Measurements from ENCODE around the gene PCBP3.

PCBP3 gene

GRCh38 chr21:45724345-45724961 lies 80.9 kb downstream of the PCBP3 start:
- no peak overlapping the region for H3K4me2 ChIP-seq (ENCODE audit: low read length)

GRCh38 chr21:45724994-45725843 lies 81.7 kb downstream of the PCBP3 start:
- Histone ChIP-seq H3K4me2 (ENCODE audit: low read length) (no peak overlapping the region), H3K4me1 (ENCODE audit: control insufficient read depth, insufficient read depth, low read length) (peaks cover 4% of the 10 kb centered on the region), H3K36me3 (ENCODE audit: insufficient read depth, low read length) (no peaks in the 10 kb centered on the region), H3K4me3 (ENCODE audit: low read length) (no peak overlapping the region), H3K9me3 (replicated peaks; ENCODE audit: low read length) (no peaks in the 10 kb centered on the region), H3K27me3 (ENCODE audit: control insufficient read depth, insufficient read depth, low read length) (peaks cover 21% of the 10 kb centered on the region), H3K9ac (ENCODE audit: low read depth, low read length) (no peak overlapping the region)

More at GRCh38 chr21:45724345-45724961, 80.9 kb downstream of the PCBP3 start:
- Histone ChIP-seq H3K4me3 (ENCODE audit: low read length) (no peak overlapping the region), H3K4me1 (ENCODE audit: control insufficient read depth, insufficient read depth, low read length) (peaks cover 4% of the 10 kb centered on the region), H3K27me3 (ENCODE audit: control insufficient read depth, insufficient read depth, low read length) (peaks cover 16% of the 10 kb centered on the region), H3K36me3 (ENCODE audit: insufficient read depth, low read length) (no peaks in the 10 kb centered on the region), H3K9me3 (replicated peaks; ENCODE audit: low read length) (no peaks in the 10 kb centered on the region), H3K9ac (ENCODE audit: low read depth, low read length) (no peak overlapping the region)

- Histone ChIP-seq H3K9ac (ENCODE audit: low read depth, low read length) (no peak overlapping the region), H3K4me1 (ENCODE audit: control insufficient read depth, insufficient read depth, low read length) (peaks cover 4% of the 10 kb centered on the region), H3K9me3 (replicated peaks; ENCODE audit: low read length) (no peaks in the 10 kb centered on the region), H3K36me3 (ENCODE audit: insufficient read depth, low read length) (no peaks in the 10 kb centered on the region), H3K27me3 (ENCODE audit: control insufficient read depth, insufficient read depth, low read length) (peaks cover 21% of the 10 kb centered on the region), H3K4me2 (ENCODE audit: low read length) (no peak overlapping the region), H3K4me3 (ENCODE audit: low read length) (no peak overlapping the region)
These were observed 82.3 kb downstream of the PCBP3 start for GRCh38 chr21:45725844-45726200.

GRCh38 chr21:45726438-45726837 lies 82.9 kb downstream of the PCBP3 start:
- peaks cover 25% of the 10 kb centered on the region for H3K27me3 ChIP-seq (ENCODE audit: control insufficient read depth, insufficient read depth, low read length)
- H3K4me2 ChIP-seq (ENCODE audit: low read length), result no peak overlapping the region
- no peak overlapping the region for H3K9ac ChIP-seq (ENCODE audit: low read depth, low read length)
- H3K36me3 ChIP-seq (ENCODE audit: insufficient read depth, low read length), result no peaks in the 10 kb centered on the region
- H3K4me3 ChIP-seq (ENCODE audit: low read length), result no peak overlapping the region
- H3K9me3 ChIP-seq (replicated peaks; ENCODE audit: low read length), result no peaks in the 10 kb centered on the region
- H3K4me1 ChIP-seq (ENCODE audit: control insufficient read depth, insufficient read depth, low read length), result peaks cover 4% of the 10 kb centered on the region

GRCh38 chr21:45727390-45727789 lies 83.9 kb downstream of the PCBP3 start:
- H3K4me3 ChIP-seq (ENCODE audit: low read length), result no peak overlapping the region
- no peak overlapping the region for H3K4me2 ChIP-seq (ENCODE audit: low read length)
- H3K36me3 ChIP-seq (ENCODE audit: insufficient read depth, low read length), result no peaks in the 10 kb centered on the region
- no peaks in the 10 kb centered on the region for H3K9me3 ChIP-seq (replicated peaks; ENCODE audit: low read length)
- peaks cover 25% of the 10 kb centered on the region for H3K27me3 ChIP-seq (ENCODE audit: control insufficient read depth, insufficient read depth, low read length)
- peaks cover 4% of the 10 kb centered on the region for H3K4me1 ChIP-seq (ENCODE audit: control insufficient read depth, insufficient read depth, low read length)
- H3K9ac ChIP-seq (ENCODE audit: low read depth, low read length), result no peak overlapping the region

- Histone ChIP-seq H3K9me3 (replicated peaks; ENCODE audit: low read length) (no peaks in the 10 kb centered on the region), H3K36me3 (ENCODE audit: insufficient read depth, low read length) (no peaks in the 10 kb centered on the region), H3K4me1 (ENCODE audit: control insufficient read depth, insufficient read depth, low read length) (no peaks in the 10 kb centered on the region), H3K27me3 (ENCODE audit: control insufficient read depth, insufficient read depth, low read length) (peaks cover 12% of the 10 kb centered on the region), H3K9ac (ENCODE audit: low read depth, low read length) (no peak overlapping the region), H3K4me3 (ENCODE audit: low read length) (no peak overlapping the region), H3K4me2 (ENCODE audit: low read length) (no peak overlapping the region)
These were observed 91.9 kb downstream of the PCBP3 start for GRCh38 chr21:45735259-45736000.

- no peaks in the 10 kb centered on the region for H3K36me3 ChIP-seq (ENCODE audit: insufficient read depth, low read length)
- H3K4me3 ChIP-seq (ENCODE audit: low read length), result no peak overlapping the region
- H3K9me3 ChIP-seq (replicated peaks; ENCODE audit: low read length), result no peaks in the 10 kb centered on the region
- no peaks in the 10 kb centered on the region for H3K4me1 ChIP-seq (ENCODE audit: control insufficient read depth, insufficient read depth, low read length)
- no peak overlapping the region for H3K4me2 ChIP-seq (ENCODE audit: low read length)
- peaks cover 12% of the 10 kb centered on the region for H3K27me3 ChIP-seq (ENCODE audit: control insufficient read depth, insufficient read depth, low read length)
- H3K9ac ChIP-seq (ENCODE audit: low read depth, low read length), result no peak overlapping the region
These were observed 92.6 kb downstream of the PCBP3 start for GRCh38 chr21:45736042-45736689.

- Histone ChIP-seq H3K9me3 (replicated peaks; ENCODE audit: low read length) (no peaks in the 10 kb centered on the region), H3K9ac (ENCODE audit: low read depth, low read length) (no peak overlapping the region), H3K4me2 (ENCODE audit: low read length) (no peak overlapping the region), H3K36me3 (ENCODE audit: insufficient read depth, low read length) (no peaks in the 10 kb centered on the region), H3K4me3 (ENCODE audit: low read length) (no peak overlapping the region), H3K27me3 (ENCODE audit: control insufficient read depth, insufficient read depth, low read length) (peaks cover 16% of the 10 kb centered on the region), H3K4me1 (ENCODE audit: control insufficient read depth, insufficient read depth, low read length) (no peaks in the 10 kb centered on the region)
These were observed 93.4 kb downstream of the PCBP3 start for GRCh38 chr21:45736690-45737484.

- Histone ChIP-seq H3K9me3 (replicated peaks; ENCODE audit: low read length) (no peaks in the 10 kb centered on the region), H3K4me3 (ENCODE audit: low read length) (no peak overlapping the region), H3K4me2 (ENCODE audit: low read length) (no peak overlapping the region), H3K4me1 (ENCODE audit: control insufficient read depth, insufficient read depth, low read length) (no peaks in the 10 kb centered on the region), H3K9ac (ENCODE audit: low read depth, low read length) (no peak overlapping the region), H3K36me3 (ENCODE audit: insufficient read depth, low read length) (no peaks in the 10 kb centered on the region), H3K27me3 (ENCODE audit: control insufficient read depth, insufficient read depth, low read length) (peaks cover 21% of the 10 kb centered on the region)
These were observed 94.1 kb downstream of the PCBP3 start for GRCh38 chr21:45737485-45738166.

- H3K36me3 ChIP-seq (ENCODE audit: insufficient read depth, low read length), result no peaks in the 10 kb centered on the region
- no peaks in the 10 kb centered on the region for H3K9me3 ChIP-seq (replicated peaks; ENCODE audit: low read length)
- peaks cover 29% of the 10 kb centered on the region for H3K27me3 ChIP-seq (ENCODE audit: control insufficient read depth, insufficient read depth, low read length)
- no peak overlapping the region for H3K9ac ChIP-seq (ENCODE audit: low read depth, low read length)
- H3K4me2 ChIP-seq (ENCODE audit: low read length), result no peak overlapping the region
- no peaks in the 10 kb centered on the region for H3K4me1 ChIP-seq (ENCODE audit: control insufficient read depth, insufficient read depth, low read length)
- H3K4me3 ChIP-seq (ENCODE audit: low read length), result no peak overlapping the region
These were observed 95.9 kb downstream of the PCBP3 start for GRCh38 chr21:45739218-45740087.
